Mesenchymal stem cell (in vitro differentiated cells and primary cell): ENCODE data around the gene MIEN1.

Experiments
- DNase-seq: peaks from one replicate; pipeline ENCODE4 v3.0.0-alpha.2; 2013
- H2AFZ ChIP-seq: one replicate; pipeline ENCODE4 v1.6.1; 2013; ENCODE audit warnings: low read depth, mild to moderate bottlenecking, control low read depth, inconsistent platforms, low read length, moderate library complexity
- H2AK5ac ChIP-seq: 2 replicates; pipeline ENCODE4 v1.6.1; 2013; ENCODE audit warnings: low read length, moderate library complexity, mild to moderate bottlenecking, inconsistent platforms; ENCODE audit not compliant: severe bottlenecking
- H2BK120ac ChIP-seq: one replicate; pipeline ENCODE4 v1.6.1; 2013; ENCODE audit warnings: low read depth, mild to moderate bottlenecking, inconsistent platforms, low read length, moderate library complexity
- H2BK12ac ChIP-seq, 2 experiments: one replicate each; pipeline ENCODE4 v1.6.1; 2013; ENCODE audit warnings: inconsistent platforms in 2 of 2, low read length in 2 of 2, mild to moderate bottlenecking in 2 of 2, moderate library complexity in 2 of 2, control low read depth in 1 of 2
- H2BK15ac ChIP-seq: one replicate; pipeline ENCODE4 v1.6.1; 2013; ENCODE audit warnings: mild to moderate bottlenecking, low read depth, inconsistent platforms; ENCODE audit not compliant: poor library complexity, severe bottlenecking
- H2BK5ac ChIP-seq: 2 replicates; pipeline ENCODE4 v1.6.1; 2013; ENCODE audit warnings: low read depth, mild to moderate bottlenecking, low read length, control low read depth, inconsistent platforms; ENCODE audit not compliant: poor library complexity, severe bottlenecking
- H3K14ac ChIP-seq, 2 experiments: one replicate each; pipeline ENCODE4 v1.6.1; 2013; ENCODE audit warnings: inconsistent platforms in 2 of 2, low read length in 2 of 2, control low read depth in 1 of 2, mild to moderate bottlenecking in 1 of 2, moderate library complexity in 1 of 2
- H3K18ac ChIP-seq, 2 experiments: one replicate each; pipeline ENCODE4 v1.6.1; 2013; ENCODE audit warnings: inconsistent platforms in 2 of 2, low read length in 2 of 2, control low read depth in 1 of 2, low read depth in 1 of 2, mild to moderate bottlenecking in 1 of 2
- H3K23ac ChIP-seq, 2 experiments: one replicate each; pipeline ENCODE4 v1.6.1; 2013; ENCODE audit warnings: inconsistent platforms in 2 of 2, low read length in 2 of 2, mild to moderate bottlenecking in 2 of 2, moderate library complexity in 2 of 2, control low read depth in 1 of 2
- H3K27ac ChIP-seq: 2 replicates; pipeline ENCODE4 v1.5.1; 2013; ENCODE audit warnings: mild to moderate bottlenecking, moderate library complexity, low read length, control low read depth, inconsistent platforms; ENCODE audit not compliant: poor library complexity, severe bottlenecking
- H3K27me3 ChIP-seq, 2 experiments: 2 replicates each; pipeline versions ENCODE4 v1.6.1 to v1.7.0; 2013; ENCODE audit warnings: low read length in 2 of 2, mild to moderate bottlenecking in 2 of 2, moderate library complexity in 2 of 2, control low read depth in 1 of 2, inconsistent platforms in 1 of 2; ENCODE audit not compliant: control insufficient read depth in 1 of 2, insufficient read depth in 1 of 2
- H3K36me3 ChIP-seq, 2 experiments: 2 replicates each; pipeline versions ENCODE4 v1.6.1 to v1.7.0; 2013; ENCODE audit warnings: low read length in 2 of 2, control low read depth in 1 of 2, inconsistent platforms in 1 of 2, low read depth in 1 of 2, mild to moderate bottlenecking in 1 of 2; ENCODE audit not compliant: insufficient read depth in 2 of 2, control insufficient read depth in 1 of 2
- H3K4ac ChIP-seq, 2 experiments: one replicate each; pipeline ENCODE4 v1.6.1; 2013; ENCODE audit warnings: inconsistent platforms in 2 of 2, low read length in 2 of 2, mild to moderate bottlenecking in 2 of 2, moderate library complexity in 2 of 2, control low read depth in 1 of 2, low read depth in 1 of 2
- H3K4me1 ChIP-seq: 2 replicates; pipeline ENCODE4 v1.6.1; 2013; ENCODE audit warnings: low read depth, low read length, control low read depth; ENCODE audit not compliant: control insufficient read depth, insufficient read depth
- H3K4me2 ChIP-seq: 2 replicates; pipeline ENCODE4 v1.6.1; 2013; ENCODE audit warnings: low read length, mild to moderate bottlenecking, inconsistent platforms; ENCODE audit not compliant: poor library complexity, severe bottlenecking
- H3K4me3 ChIP-seq, 2 experiments: 2 replicates each; pipeline versions ENCODE4 v1.5.1 to v1.7.0; 2013; ENCODE audit warnings: low read length in 2 of 2, mild to moderate bottlenecking in 2 of 2, control low read depth in 1 of 2, low read depth in 1 of 2; ENCODE audit not compliant: insufficient read depth in 1 of 2
- H3K79me1 ChIP-seq: replicated peaks from 2 replicates; pipeline ENCODE4 v1.6.1; 2013; ENCODE audit warnings: mild to moderate bottlenecking, control low read depth, low read length, inconsistent platforms; ENCODE audit not compliant: poor library complexity, severe bottlenecking
- H3K9ac ChIP-seq: 2 replicates; pipeline ENCODE4 v1.7.0; 2013; ENCODE audit warnings: mild to moderate bottlenecking, low read length, moderate library complexity
- H3K9me3 ChIP-seq: 2 replicates; pipeline ENCODE4 v1.7.0; 2013; ENCODE audit warnings: mild to moderate bottlenecking, low read length; ENCODE audit not compliant: control insufficient read depth
- H4K8ac ChIP-seq: one replicate; pipeline ENCODE4 v1.6.1; 2013; ENCODE audit warnings: inconsistent platforms, mild to moderate bottlenecking, low read length, moderate library complexity
- H4K91ac ChIP-seq: one replicate; pipeline ENCODE4 v1.6.1; 2013; ENCODE audit warnings: mild to moderate bottlenecking, low read length, inconsistent platforms
- WGBS: methylation state at CpG from one replicate; pipeline ENCODE4 v1.1.7; 2013; ENCODE audit warnings: mixed read lengths; 5-methylcytosine and 5-hydroxymethylcytosine counted together

Gene MIEN1

DNA sequence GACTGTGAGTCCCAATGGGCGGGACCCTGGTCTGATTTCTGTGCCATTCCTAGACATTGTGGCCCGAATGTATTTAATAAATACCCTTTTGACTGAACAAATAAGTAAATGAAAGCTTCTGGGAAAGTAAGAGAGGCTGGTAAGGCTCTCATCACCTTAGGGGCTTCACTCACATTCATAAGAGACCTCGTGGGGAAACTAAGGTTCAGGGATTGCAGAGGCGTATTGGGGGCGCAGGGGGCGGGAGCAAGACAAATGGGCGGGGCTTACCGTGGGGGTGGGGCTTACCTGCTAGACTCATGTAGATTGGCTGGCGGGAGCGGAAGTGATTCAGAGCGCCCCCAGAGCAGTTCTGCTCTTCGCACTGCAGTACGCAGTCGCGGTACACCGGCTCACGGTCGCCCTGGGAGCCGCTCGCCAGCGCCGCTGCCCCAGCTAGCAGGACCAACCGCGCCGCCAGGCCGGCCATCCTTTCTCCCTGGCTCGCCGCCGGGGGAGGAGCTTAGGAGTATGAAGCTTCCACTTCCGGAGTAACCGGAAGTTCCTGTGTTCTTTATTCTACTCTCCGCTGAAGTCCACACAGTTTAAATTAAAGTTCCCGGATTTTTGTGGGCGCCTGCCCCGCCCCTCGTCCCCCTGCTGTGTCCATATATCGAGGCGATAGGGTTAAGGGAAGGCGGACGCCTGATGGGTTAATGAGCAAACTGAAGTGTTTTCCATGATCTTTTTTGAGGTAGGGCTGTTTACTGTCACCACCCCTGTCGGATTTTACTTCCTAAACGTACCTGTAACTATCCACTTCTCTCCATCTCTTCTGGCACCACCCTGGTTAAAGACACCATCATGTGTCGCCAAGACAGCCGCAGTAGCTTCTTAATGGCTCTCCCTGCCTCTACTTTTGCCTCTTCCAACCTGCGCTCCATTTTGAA is 42.5 kb downstream of the MIEN1 start, which contains the start of gene PGAP3:
TSS of gene PGAP3 (minus strand) at position 512 of the 929 bp plus-strand sequence. CDS start at position 469, 43 bp downstream.
- Histone ChIP-seq H3K79me1 (no peaks in the 10 kb centered on the region), H3K23ac (no peak within 1 kb of the TSS), H3K9me3 (no peaks in the 10 kb centered on the region), H4K8ac (peak within 1 kb of the TSS; percentile 98), H3K4me1 (peaks cover 4% of the 10 kb centered on the region), H3K14ac (peak within 1 kb of the TSS in 1 of 2 experiments; percentile 92), H2AFZ (peak within 1 kb of the TSS; percentile 79), H3K4me3 (peak within 1 kb of the TSS; percentile 75 to 80), H3K18ac (peak within 1 kb of the TSS; percentile 94 to 97), H3K36me3 (peaks cover 14 to 18% of the 10 kb centered on the region in 2 experiments), H3K4ac (peak within 1 kb of the TSS; percentile 78 to 95), H3K27ac (peak within 1 kb of the TSS; percentile 88), H2BK120ac (peak within 1 kb of the TSS; percentile 71), H4K91ac (peak within 1 kb of the TSS; percentile 95), H2AK5ac (peak within 1 kb of the TSS; percentile 60), H3K9ac (peak within 1 kb of the TSS; percentile 80), H2BK12ac (peak within 1 kb of the TSS in 1 of 2 experiments; percentile 29), H2BK15ac (peak within 1 kb of the TSS; percentile 100), H3K4me2 (peak within 1 kb of the TSS; percentile 71), H2BK5ac (peak within 1 kb of the TSS; percentile 90), H3K27me3 (no peaks in the 10 kb centered on the region)
- DNase-seq = peak; percentile 93
- WGBS = 5% methylated on average over 43 of the region's 45 CpGs

DNA sequence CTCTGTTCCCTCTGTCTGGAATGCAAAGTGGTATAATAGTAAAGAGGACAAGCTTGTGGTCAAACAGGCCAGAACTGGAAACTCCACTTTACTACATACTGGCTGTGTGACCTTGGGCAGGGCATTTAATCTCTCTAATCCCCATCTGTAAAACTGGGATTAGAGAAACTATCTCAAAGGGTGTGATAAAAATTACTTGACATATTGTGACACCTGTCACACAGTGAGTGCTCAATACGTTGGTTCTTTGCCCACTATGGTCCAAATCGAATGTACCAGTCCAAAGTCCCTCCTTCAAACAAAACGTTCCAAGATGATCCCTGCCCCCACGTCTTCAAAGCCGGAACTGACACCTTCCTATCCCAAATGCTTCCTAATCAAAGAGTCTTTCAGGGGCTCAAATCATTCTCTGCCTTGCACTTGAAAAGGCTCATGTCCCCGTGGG is 43.2 kb downstream of the MIEN1 start:
- Histone ChIP-seq H2AK5ac (peak overlapping the region; percentile 60), H4K8ac (peak overlapping the region; percentile 88), H2BK120ac (no peak overlapping the region), H3K27me3 (no peaks in the 10 kb centered on the region), H3K36me3 (peaks cover 14 to 18% of the 10 kb centered on the region in 2 experiments), H3K27ac (peak overlapping the region; percentile 88), H3K4me2 (peak overlapping the region; percentile 68), H3K14ac (no peak overlapping the region), H3K23ac (no peak overlapping the region), H2BK5ac (no peak overlapping the region), H3K79me1 (no peaks in the 10 kb centered on the region), H2BK12ac (no peak overlapping the region), H3K4ac (peak overlapping the region in 1 of 2 experiments; percentile 73), H3K4me3 (peak overlapping the region in 1 of 2 experiments; percentile 80), H3K4me1 (peaks cover 4% of the 10 kb centered on the region), H3K9ac (no peak overlapping the region), H2BK15ac (peak overlapping the region; percentile 60), H2AFZ (peak overlapping the region; percentile 72), H3K18ac (no peak overlapping the region), H4K91ac (no peak overlapping the region), H3K9me3 (no peaks in the 10 kb centered on the region)
- no peak for DNase-seq
- 52% methylated on average over 6 of the region's 6 CpGs for WGBS

DNA sequence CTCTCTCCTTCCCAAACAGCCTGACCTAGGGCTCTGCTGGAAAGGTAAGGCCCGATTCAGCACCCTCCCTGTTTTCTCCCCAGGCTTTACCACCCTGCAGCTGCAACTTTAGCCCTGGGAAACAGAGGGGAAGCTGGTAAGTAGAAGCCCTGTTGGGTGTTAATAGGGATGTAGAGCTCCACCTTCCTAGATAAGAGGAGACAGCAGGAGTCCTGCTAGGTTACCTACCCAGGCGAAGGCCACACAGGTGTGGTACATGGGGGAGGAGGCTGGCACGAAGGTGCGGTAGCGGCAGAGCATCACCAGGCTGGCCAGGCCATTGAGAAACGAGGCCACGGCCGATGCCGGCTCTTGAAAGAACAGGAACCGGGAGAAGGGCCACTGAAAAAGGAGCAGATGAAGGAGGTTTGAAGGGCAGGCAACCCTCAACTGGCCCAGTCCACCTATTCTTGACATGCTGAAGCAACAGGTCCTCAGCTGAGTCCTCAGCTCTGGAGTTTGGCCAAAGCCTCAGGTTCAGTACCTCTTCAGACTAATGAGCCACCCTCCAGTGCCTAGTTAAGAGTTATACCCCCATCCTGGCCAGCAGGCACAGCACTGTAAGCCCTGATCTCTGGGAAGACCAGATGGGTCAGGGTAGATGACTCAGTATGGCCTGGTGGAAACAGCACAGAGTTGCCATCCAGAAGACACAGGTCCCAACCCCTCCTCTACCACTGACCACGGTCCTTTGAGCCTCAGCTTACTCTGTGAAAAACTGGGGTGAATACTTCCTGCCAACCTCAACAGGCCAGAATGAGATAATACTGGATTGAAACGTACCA is 45.8 kb downstream of the MIEN1 start:
- H2BK15ac ChIP-seq = no peak overlapping the region
- 95% methylated on average over 12 of the region's 12 CpGs for WGBS
- no peaks in the 10 kb centered on the region for H3K79me1 ChIP-seq
- H3K27ac ChIP-seq = no peak overlapping the region
- H3K4me1 ChIP-seq = peaks cover 4% of the 10 kb centered on the region
- no peak overlapping the region for H3K4me3 ChIP-seq
- H3K4me2 ChIP-seq = no peak overlapping the region
- H4K91ac ChIP-seq = no peak overlapping the region
- no peak overlapping the region for H4K8ac ChIP-seq
- no peak overlapping the region for H3K4ac ChIP-seq
- no peak overlapping the region for H3K14ac ChIP-seq
- no peaks in the 10 kb centered on the region for H3K9me3 ChIP-seq
- H2AFZ ChIP-seq = no peak overlapping the region
- no peak overlapping the region for H3K18ac ChIP-seq
- no peaks in the 10 kb centered on the region for H3K27me3 ChIP-seq
- H3K9ac ChIP-seq = no peak overlapping the region
- H2BK120ac ChIP-seq = no peak overlapping the region
- H2BK5ac ChIP-seq = no peak overlapping the region
- H2BK12ac ChIP-seq = no peak overlapping the region
- H3K36me3 ChIP-seq = peaks cover 26 to 27% of the 10 kb centered on the region in 2 experiments
- H2AK5ac ChIP-seq = no peak overlapping the region
- no peak overlapping the region for H3K23ac ChIP-seq
- no peak for DNase-seq
